Measurements from ENCODE around the gene GPR62. TPM values are rescaled to one million over a fixed set of nuclear protein-coding genes. Genes with fewer than 3 reads are reported as not detected.
"Not testable (repeated sequence)": the region's sequence is repeated elsewhere in the genome, so short reads cannot be mapped to it uniquely, and the experiment has no call there.

The GPR62 gene
- total and polyA plus RNA-seq, 2 experiments from 2014 or later = not detected

- Histone ChIP-seq H4K20me1 (ENCODE audit: insufficient read depth) (no peaks in the 10 kb centered on the region), H3K4me1 (ENCODE audit: insufficient read depth) (no peaks in the 10 kb centered on the region), H3K9me3 (ENCODE audit: low read depth) (no peaks in the 10 kb centered on the region), H3K79me2 (ENCODE audit: insufficient read depth) (no peaks in the 10 kb centered on the region), H3K27ac (no peak overlapping the region), H3K36me3 (ENCODE audit: low read depth) (no peaks in the 10 kb centered on the region), H2AFZ (no peak overlapping the region), H3F3A (ENCODE audit: insufficient read depth) (no peaks in the 10 kb centered on the region), H3K27me3 (replicated peaks; ENCODE audit: insufficient read depth) (no peaks in the 10 kb centered on the region), H3K9me2 (ENCODE audit: insufficient read depth) (no peaks in the 10 kb centered on the region), H3K9ac (no peak overlapping the region), H3K4me3 (no peak overlapping the region), H3K4me2 (ENCODE audit: unreplicated experiment) (no peak overlapping the region)
- in situ Hi-C loops (cut with MboI) = no loop called here
- WGBS, 2 experiments (ENCODE audit: low coverage in 1 of 2, low lambda C conversion rate in 2 of 2, missing lambda C conversion rate in 2 of 2) = 79 to 84% methylated on average over 5 of the region's 5 CpGs
- TF ChIP-seq EZH2phosphoT487 (IDR thresholded peaks at IDR 0.05; ENCODE audit: insufficient read depth, low read depth) (no peak), EZH2 (IDR thresholded peaks at IDR 0.05; ENCODE audit: insufficient read depth, poor library complexity, severe bottlenecking) (no peak)
- DNase-seq = no peak
These were observed 27.9 kb upstream of the GPR62 start for GRCh38 chr3:51927061-51927977.

GRCh38 chr3:51928438-51928837 lies 26.7 kb upstream of the GPR62 start:
- Histone ChIP-seq H4K20me1 (ENCODE audit: insufficient read depth) (no peaks in the 10 kb centered on the region), H3K27ac (no peak overlapping the region), H3K36me3 (ENCODE audit: low read depth) (no peaks in the 10 kb centered on the region), H3K4me1 (ENCODE audit: insufficient read depth) (no peaks in the 10 kb centered on the region), H3K79me2 (ENCODE audit: insufficient read depth) (no peaks in the 10 kb centered on the region), H3K9me3 (ENCODE audit: low read depth) (no peaks in the 10 kb centered on the region), H3K4me2 (ENCODE audit: unreplicated experiment) (no peak overlapping the region), H3K27me3 (replicated peaks; ENCODE audit: insufficient read depth) (no peaks in the 10 kb centered on the region), H3K9me2 (ENCODE audit: insufficient read depth) (no peaks in the 10 kb centered on the region), H3K4me3 (no peak overlapping the region), H3K9ac (no peak overlapping the region), H3F3A (ENCODE audit: insufficient read depth) (no peaks in the 10 kb centered on the region), H2AFZ (no peak overlapping the region)
- DNase-seq = no peak
- 70 to 72% methylated on average over 7 of the region's 7 CpGs for WGBS, 2 experiments (ENCODE audit: low coverage in 1 of 2, low lambda C conversion rate in 2 of 2, missing lambda C conversion rate in 2 of 2)
- in situ Hi-C loops (cut with MboI) = no loop called here
- TF ChIP-seq EZH2 (IDR thresholded peaks at IDR 0.05; ENCODE audit: insufficient read depth, poor library complexity, severe bottlenecking) = no peak
- no peak for TF ChIP-seq EZH2phosphoT487 (IDR thresholded peaks at IDR 0.05; ENCODE audit: insufficient read depth, low read depth)

GRCh38 chr3:51928981-51929380 lies 26.2 kb upstream of the GPR62 start:
- H3K4me3 ChIP-seq; DNase-seq; H3K4me1 ChIP-seq (ENCODE audit: insufficient read depth); H4K20me1 ChIP-seq (ENCODE audit: insufficient read depth); H2AFZ ChIP-seq; H3K27ac ChIP-seq; H3K9me3 ChIP-seq (ENCODE audit: low read depth); H3K36me3 ChIP-seq (ENCODE audit: low read depth); H3K27me3 ChIP-seq (replicated peaks; ENCODE audit: insufficient read depth); H3F3A ChIP-seq (ENCODE audit: insufficient read depth); H3K4me2 ChIP-seq (ENCODE audit: unreplicated experiment); H3K79me2 ChIP-seq (ENCODE audit: insufficient read depth); H3K9me2 ChIP-seq (ENCODE audit: insufficient read depth); in situ Hi-C loops (cut with MboI); H3K9ac ChIP-seq: not testable (repeated sequence)
- WGBS, 2 experiments (ENCODE audit: low coverage in 1 of 2, low lambda C conversion rate in 2 of 2, missing lambda C conversion rate in 2 of 2) = 97 to 98% methylated on average over 3 of the region's 3 CpGs

- no peak overlapping the region for H3K4me2 ChIP-seq (ENCODE audit: unreplicated experiment)
- no peak for TF ChIP-seq EZH2 (IDR thresholded peaks at IDR 0.05; ENCODE audit: insufficient read depth, poor library complexity, severe bottlenecking)
- no peak for TF ChIP-seq EZH2phosphoT487 (IDR thresholded peaks at IDR 0.05; ENCODE audit: insufficient read depth, low read depth)
- no peak overlapping the region for H3K27ac ChIP-seq
- H3K36me3 ChIP-seq (ENCODE audit: low read depth) = no peaks in the 10 kb centered on the region
- no peaks in the 10 kb centered on the region for H4K20me1 ChIP-seq (ENCODE audit: insufficient read depth)
- WGBS, 2 experiments (ENCODE audit: low coverage in 1 of 2, low lambda C conversion rate in 2 of 2, missing lambda C conversion rate in 2 of 2) = 68 to 69% methylated on average over 5 of the region's 5 CpGs
- no peak overlapping the region for H3K9ac ChIP-seq
- H3F3A ChIP-seq (ENCODE audit: insufficient read depth) = no peaks in the 10 kb centered on the region
- in situ Hi-C loops (cut with MboI) = no loop called here
- no peaks in the 10 kb centered on the region for H3K9me3 ChIP-seq (ENCODE audit: low read depth)
- H3K4me3 ChIP-seq = no peak overlapping the region
- H2AFZ ChIP-seq = no peak overlapping the region
- H3K27me3 ChIP-seq (replicated peaks; ENCODE audit: insufficient read depth) = no peaks in the 10 kb centered on the region
- H3K4me1 ChIP-seq (ENCODE audit: insufficient read depth) = no peaks in the 10 kb centered on the region
- H3K79me2 ChIP-seq (ENCODE audit: insufficient read depth) = no peaks in the 10 kb centered on the region
- peak; percentile 11 for DNase-seq
- H3K9me2 ChIP-seq (ENCODE audit: insufficient read depth) = no peaks in the 10 kb centered on the region
These were observed 25.7 kb upstream of the GPR62 start for GRCh38 chr3:51929420-51930003.

Measured in GM23248 (cell line).